NCI-H146 treated with DMSO at 0.1 percent for 48 hours (cell line): ENCODE data around the gene KDM4B.
"Not testable (repeated sequence)": the region's sequence is repeated elsewhere in the genome, so short reads cannot be mapped to it uniquely, and the experiment has no call there.

Experiments
- DNase-seq: peaks from one replicate; lab custom pipeline; 2025; ENCODE audit not compliant: unreplicated experiment; lab: John Stamatoyannopoulos, UW

KDM4B gene

GRCh38 chr19:4968462-4969291 lies at the start of gene KDM4B:
Gene KDM4B, plus strand, starts transcription at chr19:4969113. Its CDS starts 63,778 bp downstream, at chr19:5032891.
- peak; percentile 87 for DNase-seq

- no peak for DNase-seq
Observed at GRCh38 chr19:4922530-4923275, 46.2 kb upstream of the KDM4B start.

- no peak for DNase-seq
Observed at GRCh38 chr19:4923276-4923747, 45.6 kb upstream of the KDM4B start.

- no peak for DNase-seq
Observed at GRCh38 chr19:4929186-4929585, 39.7 kb upstream of the KDM4B start.

GRCh38 chr19:4930664-4931063 lies 38.2 kb upstream of the KDM4B start:
- DNase-seq = no peak

- DNase-seq = no peak
Observed at GRCh38 chr19:4932711-4933110, 36.2 kb upstream of the KDM4B start.

- DNase-seq = no peak
Observed at GRCh38 chr19:4933528-4933927, 35.4 kb upstream of the KDM4B start.

GRCh38 chr19:4935444-4935843 lies 33.5 kb upstream of the KDM4B start:
- DNase-seq = no peak

GRCh38 chr19:4937060-4937459 lies 31.9 kb upstream of the KDM4B start:
- no peak for DNase-seq

GRCh38 chr19:4938461-4938860 lies 30.5 kb upstream of the KDM4B start:
- not testable (repeated sequence) for DNase-seq

GRCh38 chr19:4939466-4939865 lies 29.4 kb upstream of the KDM4B start:
- DNase-seq = no peak

- not testable (repeated sequence) for DNase-seq
Observed at GRCh38 chr19:4941638-4942169, 27.2 kb upstream of the KDM4B start.

- not testable (repeated sequence) for DNase-seq
Observed at GRCh38 chr19:4950650-4951049, 18.3 kb upstream of the KDM4B start.

GRCh38 chr19:4951656-4952055 lies 17.3 kb upstream of the KDM4B start:
- DNase-seq = no peak

- DNase-seq = no peak
Observed at GRCh38 chr19:4952945-4953344, 16.0 kb upstream of the KDM4B start.

GRCh38 chr19:4954320-4955149 lies 14.4 kb upstream of the KDM4B start:
- DNase-seq = not testable (repeated sequence)

- DNase-seq = no peak
Observed at GRCh38 chr19:4955274-4955673, 13.6 kb upstream of the KDM4B start.

- no peak for DNase-seq
Observed at GRCh38 chr19:4957981-4958380, 10.9 kb upstream of the KDM4B start.

GRCh38 chr19:4962085-4962619 lies 6.8 kb upstream of the KDM4B start:
- DNase-seq = no peak

GRCh38 chr19:4965061-4965460 lies 3.9 kb upstream of the KDM4B start:
- DNase-seq = no peak

GRCh38 chr19:4966591-4966990 lies 2.3 kb upstream of the KDM4B start:
- DNase-seq = no peak
